GM12878 (cell line): ENCODE results near the gene RASGEF1B. TPM values are rescaled to one million over a fixed set of nuclear protein-coding genes. Genes with fewer than 3 reads are reported as not detected.

Experiments used
- ATAC-seq: fragments of 200-7000 bp; cut with Tn5 transposase; 3 replicates; pipeline ENCODE4 v1.9.1; 2020; ENCODE audit warnings: mild to moderate bottlenecking, moderate library complexity
- BruUV-seq: library from RNA; stranded (reverse); fragments of 400-500 nt; replicated peaks from 2 replicates; lab custom pipeline; 2021; lab: Mats Ljungman, UMichigan
- CTCF ChIA-PET: fragments of 300-600 bp; sonication (Branson Sonifier 250); formaldehyde crosslinking; extraction: SDS; loops from one replicate; lab custom pipeline; 2021; ENCODE audit warnings: inconsistent platforms; lab: Yijun Ruan, JAX
- POLR2A ChIA-PET: fragments of 350-600 bp; formaldehyde crosslinking; extraction: SDS; loops from one replicate; lab custom pipeline; 2021; ENCODE audit warnings: inconsistent platforms; lab: Charles Lee
- RAD21 ChIA-PET: fragments of 300-600 bp; sonication (Branson Sonifier 250); formaldehyde crosslinking; loops from one replicate; lab custom pipeline; 2023; ENCODE audit warnings: antibody characterized with exemption; ENCODE audit not compliant: unreplicated experiment; lab: Charles Lee
- SMC1A ChIA-PET: fragments of 300-600 bp; sonication (Branson Sonifier 250); formaldehyde crosslinking; loops from one replicate; lab custom pipeline; 2023; ENCODE audit not compliant: unreplicated experiment, uncharacterized antibody; lab: Charles Lee
- DNase-seq: peaks from one replicate; pipeline ENCODE4 v3.0.0-alpha.2; 2011; ENCODE audit warnings: low read depth, low spot score
- FAIRE-seq: peaks from 3 replicates; lab custom pipeline; 2011; peaks lifted over from hg19 to GRCh38; lab: Jason Lieb, UNC
- H2AFZ ChIP-seq: 2 replicates; pipeline ENCODE4 v1.6.0; 2011; ENCODE audit warnings: low read depth, low read length, control low read depth; ENCODE audit not compliant: control insufficient read depth
- H3K27ac ChIP-seq: 2 replicates; pipeline ENCODE4 v1.5.1; 2011; ENCODE audit warnings: control low read depth; ENCODE audit not compliant: control insufficient read depth, insufficient read depth
- H3K27me3 ChIP-seq, 2 experiments: replicated peaks in 1 of 2; 2 replicates each; pipeline versions ENCODE4 v1.6.0 to v1.6.1; 2011; ENCODE audit warnings: low read length in 1 of 2; ENCODE audit not compliant: control insufficient read depth in 2 of 2, insufficient read depth in 2 of 2
- H3K36me3 ChIP-seq, 2 experiments: 2 replicates each; pipeline ENCODE4 v1.5.1; 2011; ENCODE audit warnings: low read length in 1 of 2; ENCODE audit not compliant: control insufficient read depth in 2 of 2, insufficient read depth in 2 of 2
- H3K4me1 ChIP-seq: 2 replicates; pipeline ENCODE4 v1.6.1; 2011; ENCODE audit warnings: mild to moderate bottlenecking, low read length, moderate library complexity, mixed read lengths; ENCODE audit not compliant: control insufficient read depth, insufficient read depth
- H3K4me2 ChIP-seq: 2 replicates; pipeline ENCODE4 v1.6.0; 2011; ENCODE audit warnings: control low read depth; ENCODE audit not compliant: control insufficient read depth, insufficient read depth
- H3K4me3 ChIP-seq: fragments of 200-600 bp; sonication (generic); 2 replicates; pipeline ENCODE4 v1.5.1; 2016
- H3K79me2 ChIP-seq: 2 replicates; pipeline ENCODE4 v1.6.0; 2011; ENCODE audit warnings: low read length; ENCODE audit not compliant: control insufficient read depth, insufficient read depth
- H3K9ac ChIP-seq: 2 replicates; pipeline ENCODE4 v1.8.0; 2011; ENCODE audit warnings: low read length, control low read depth, mixed read lengths; ENCODE audit not compliant: control insufficient read depth, insufficient read depth
- H3K9me3 ChIP-seq: replicated peaks from 3 replicates; pipeline ENCODE4 v1.5.1; 2011; ENCODE audit warnings: mild to moderate bottlenecking, low read length; ENCODE audit not compliant: control insufficient read depth, insufficient read depth
- H4K20me1 ChIP-seq: 2 replicates; pipeline ENCODE4 v1.6.0; 2011; ENCODE audit not compliant: control insufficient read depth, insufficient read depth
- BCLAF1 ChIP-seq: fragments of 450-650 bp; IDR thresholded peaks from 2 replicates; pipeline ENCODE4 v1.6.1; 2017; ENCODE audit warnings: antibody characterized with exemption, mild to moderate bottlenecking, moderate library complexity
- JUND ChIP-seq: IDR thresholded peaks from 2 replicates; pipeline ENCODE4 v1.6.1; 2012; ENCODE audit warnings: low read depth, mild to moderate bottlenecking, low read length, improper control_type of control experiment, moderate library complexity
- KDM1A ChIP-seq: fragments of 200-600 bp; sonication (generic); IDR thresholded peaks from 2 replicates; pipeline ENCODE4 v1.6.1; 2016; ENCODE audit warnings: borderline replicate concordance
- NFYB ChIP-seq: IDR thresholded peaks from 2 replicates; pipeline ENCODE4 v1.6.1; 2011; ENCODE audit warnings: low read depth, mild to moderate bottlenecking, low read length, improper control_type of control experiment, moderate library complexity; ENCODE audit not compliant: insufficient read depth
- ZNF217 ChIP-seq: fragments of 450-650 bp; IDR thresholded peaks from 2 replicates; pipeline ENCODE4 v1.6.1; 2017; ENCODE audit warnings: antibody characterized with exemption, mild to moderate bottlenecking
- WGBS: methylation state at CpG from one replicate; pipeline ENCODE4 v1.1.6; 2016; ENCODE audit warnings: low lambda C conversion rate; ENCODE audit not compliant: insufficient replicate concordance, insufficient coverage; ENCODE audit errors: missing lambda C conversion rate; 5-methylcytosine and 5-hydroxymethylcytosine counted together
- in situ Hi-C: fragments of 300-500 bp; cut with MboI; formaldehyde crosslinking; loops from 9 replicates; pipeline ENCODE4 v1.14.3; 2018; ENCODE audit warnings: mixed read lengths
- intact Hi-C: fragments of 100-400 bp; cut with micrococcal nuclease; formaldehyde crosslinking; loops from one replicate; pipeline ENCODE4 v1.14.2; 2022; ENCODE audit not compliant: unreplicated experiment
- polyA plus RNA-seq, 11 experiments: library from polyadenylated mRNA; depleted of rRNA in 4 of 11; unstranded in 6 of 11; stranded (reverse) in 5 of 11; fragments of >200 nt; fragmentation: Nextera tagmentation in 4 of 11; fragmentation: Illumina TruSeq in 1 of 11; extraction: Ambion mirVana in 4 of 11; extraction: Trizol in 1 of 11; gene quantifications; 1 replicate in 1 of 11; 2 replicates in 10 of 11; pipeline versions ENCODE4 v1.2.1 to v1.2.3, GENCODE V29; 2011 to 2016; ENCODE audit warnings: inconsistent platforms in 2 of 11, missing spikeins in 2 of 11, low read depth in 1 of 11
- total RNA-seq, 4 experiments: library from RNA; depleted of rRNA in 3 of 4; stranded (reverse); fragments of >200 nt in 3 of 4; fragmentation: Illumina TruSeq in 1 of 4; extraction: Trizol in 1 of 4; gene quantifications; 2 replicates each; pipeline versions ENCODE4 v1.2.1 to v1.2.3, GENCODE V29; 2013 to 2021
- TF ChIP-seq, protein P1 (sequence below): fragments of 450-650 bp; IDR thresholded peaks from 2 replicates; pipeline ENCODE4 v1.6.1; 2017; ENCODE audit warnings: mild to moderate bottlenecking
- TF ChIP-seq, protein P2 (sequence below): fragments of 450-650 bp; IDR thresholded peaks from 2 replicates; pipeline ENCODE4 v1.6.1; 2014; ENCODE audit warnings: mild to moderate bottlenecking

The RASGEF1B gene
- total and polyA plus RNA-seq, 10 of the 15 experiments (the other 5 are each of a cell fraction or from before 2014, with no cell fraction given), result 0.03 to 0.24 (median 0.10) TPM; not detected in 2

DNA sequence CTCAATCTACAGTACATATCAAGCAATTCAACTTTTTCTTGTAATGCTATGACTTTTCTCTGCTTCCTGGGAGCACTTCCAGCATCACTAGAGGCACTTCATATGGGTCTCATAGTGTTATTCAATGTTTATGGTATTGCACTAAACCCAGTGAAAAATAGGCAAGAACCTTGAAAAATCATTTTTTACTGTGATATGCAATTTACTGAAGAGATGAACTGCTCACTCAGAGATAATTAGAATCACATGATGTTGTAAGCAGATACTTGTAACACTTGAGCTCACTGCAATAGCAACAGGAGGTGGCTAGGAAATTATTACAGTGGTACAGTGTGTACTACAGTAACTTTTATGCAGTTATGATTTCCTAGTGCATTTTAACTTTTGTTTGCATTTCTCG, 93.3 kb downstream of the RASGEF1B start:
- Histone ChIP-seq H3K36me3 (no peaks in the 10 kb centered on the region), H3K4me2 (no peak overlapping the region), H3K27me3 (no peaks in the 10 kb centered on the region), H3K79me2 (no peaks in the 10 kb centered on the region), H4K20me1 (no peaks in the 10 kb centered on the region), H3K4me1 (no peaks in the 10 kb centered on the region), H3K4me3 (no peak overlapping the region), H2AFZ (no peak overlapping the region), H3K9ac (no peak overlapping the region), H3K27ac (no peak overlapping the region), H3K9me3 (no peaks in the 10 kb centered on the region)
- DNase-seq, result no peak
- TF ChIP-seq NFYB, result no peak
- TF ChIP-seq KDM1A, result no peak
- TF ChIP-seq, protein P1, sequence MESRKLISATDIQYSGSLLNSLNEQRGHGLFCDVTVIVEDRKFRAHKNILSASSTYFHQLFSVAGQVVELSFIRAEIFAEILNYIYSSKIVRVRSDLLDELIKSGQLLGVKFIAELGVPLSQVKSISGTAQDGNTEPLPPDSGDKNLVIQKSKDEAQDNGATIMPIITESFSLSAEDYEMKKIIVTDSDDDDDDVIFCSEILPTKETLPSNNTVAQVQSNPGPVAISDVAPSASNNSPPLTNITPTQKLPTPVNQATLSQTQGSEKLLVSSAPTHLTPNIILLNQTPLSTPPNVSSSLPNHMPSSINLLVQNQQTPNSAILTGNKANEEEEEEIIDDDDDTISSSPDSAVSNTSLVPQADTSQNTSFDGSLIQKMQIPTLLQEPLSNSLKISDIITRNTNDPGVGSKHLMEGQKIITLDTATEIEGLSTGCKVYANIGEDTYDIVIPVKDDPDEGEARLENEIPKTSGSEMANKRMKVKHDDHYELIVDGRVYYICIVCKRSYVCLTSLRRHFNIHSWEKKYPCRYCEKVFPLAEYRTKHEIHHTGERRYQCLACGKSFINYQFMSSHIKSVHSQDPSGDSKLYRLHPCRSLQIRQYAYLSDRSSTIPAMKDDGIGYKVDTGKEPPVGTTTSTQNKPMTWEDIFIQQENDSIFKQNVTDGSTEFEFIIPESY, result no peak
- no peak for TF ChIP-seq BCLAF1
- no peak for TF ChIP-seq JUND
- TF ChIP-seq, protein P2, sequence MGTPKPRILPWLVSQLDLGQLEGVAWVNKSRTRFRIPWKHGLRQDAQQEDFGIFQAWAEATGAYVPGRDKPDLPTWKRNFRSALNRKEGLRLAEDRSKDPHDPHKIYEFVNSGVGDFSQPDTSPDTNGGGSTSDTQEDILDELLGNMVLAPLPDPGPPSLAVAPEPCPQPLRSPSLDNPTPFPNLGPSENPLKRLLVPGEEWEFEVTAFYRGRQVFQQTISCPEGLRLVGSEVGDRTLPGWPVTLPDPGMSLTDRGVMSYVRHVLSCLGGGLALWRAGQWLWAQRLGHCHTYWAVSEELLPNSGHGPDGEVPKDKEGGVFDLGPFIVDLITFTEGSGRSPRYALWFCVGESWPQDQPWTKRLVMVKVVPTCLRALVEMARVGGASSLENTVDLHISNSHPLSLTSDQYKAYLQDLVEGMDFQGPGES, result no peak
- no peak for TF ChIP-seq ZNF217
- ChIA-PET SMC1A (no interaction called here), POLR2A (no interaction called here), RAD21 (no interaction called here), CTCF (no interaction called here)
- no peak for FAIRE-seq
- in situ Hi-C loops (no loop called here), intact Hi-C loops (no loop called here)
- ATAC-seq, result no peak
- no TSS peak for BruUV-seq
- 0% methylated on average over 1 of the region's 1 CpG for WGBS
